Stimulated activated CD4-positive, alpha-beta T cell treated with anti-CD3 and anti-CD28 coated beads, Interleukin-4, amount 100 ng/mL, for 24 hours (primary cell): ENCODE measurements around the gene POLR1F.

Experiments used
- DNase-seq: peaks from one replicate; pipeline ENCODE4 v3.0.0-alpha.2; 2020

POLR1F gene

GRCh38 chr7:19674266-19674960 is 34.4 kb downstream of the POLR1F start:
- DNase-seq, result no peak

DNA sequence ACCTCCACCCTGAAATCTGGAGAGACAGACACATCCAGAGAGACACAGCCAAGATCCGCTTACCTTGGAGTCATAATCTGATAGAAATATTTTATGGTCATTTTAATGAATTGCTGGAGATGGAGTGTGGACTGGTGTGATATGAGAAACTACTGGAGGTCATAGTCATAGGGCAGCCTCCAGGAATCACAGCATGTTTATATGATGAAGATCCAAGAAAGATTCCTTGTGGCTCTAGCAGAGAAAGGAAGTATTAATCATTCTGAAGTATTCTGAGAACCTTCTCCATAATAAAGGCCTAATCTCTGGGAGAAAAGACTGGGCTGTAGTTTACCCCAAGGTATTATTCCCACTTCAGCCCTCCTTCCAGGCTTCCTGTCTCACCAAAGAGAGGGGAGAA is 38.0 kb downstream of the POLR1F start:
- DNase-seq, result no peak

DNA sequence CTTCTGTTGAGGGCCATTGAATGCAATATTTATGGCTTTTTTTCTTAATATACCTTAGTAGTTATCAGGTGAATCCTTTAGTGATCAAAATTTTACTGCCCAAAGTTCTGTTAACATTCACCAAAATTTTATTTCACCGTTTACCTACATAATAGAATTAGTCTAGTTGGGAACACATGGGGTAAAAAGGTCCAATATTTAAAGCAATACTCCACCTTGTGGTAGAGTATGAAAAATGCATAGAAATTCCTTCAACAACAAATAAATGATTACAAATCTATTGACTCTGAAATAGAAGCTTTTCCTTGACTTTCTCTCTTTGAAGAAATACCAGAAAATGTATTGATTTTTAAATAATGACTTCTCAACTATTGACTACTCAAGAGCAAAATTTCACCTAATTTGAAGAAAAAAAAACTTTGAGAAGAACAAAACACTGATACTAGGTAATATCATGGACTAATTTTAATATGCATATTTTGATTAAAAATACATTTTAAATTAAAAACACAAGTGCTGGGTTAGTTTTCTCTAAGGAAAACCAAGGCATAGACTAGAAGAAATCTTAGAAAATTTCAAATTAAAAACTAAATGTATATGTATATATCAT is 43.3 kb downstream of the POLR1F start:
- no peak for DNase-seq

DNA sequence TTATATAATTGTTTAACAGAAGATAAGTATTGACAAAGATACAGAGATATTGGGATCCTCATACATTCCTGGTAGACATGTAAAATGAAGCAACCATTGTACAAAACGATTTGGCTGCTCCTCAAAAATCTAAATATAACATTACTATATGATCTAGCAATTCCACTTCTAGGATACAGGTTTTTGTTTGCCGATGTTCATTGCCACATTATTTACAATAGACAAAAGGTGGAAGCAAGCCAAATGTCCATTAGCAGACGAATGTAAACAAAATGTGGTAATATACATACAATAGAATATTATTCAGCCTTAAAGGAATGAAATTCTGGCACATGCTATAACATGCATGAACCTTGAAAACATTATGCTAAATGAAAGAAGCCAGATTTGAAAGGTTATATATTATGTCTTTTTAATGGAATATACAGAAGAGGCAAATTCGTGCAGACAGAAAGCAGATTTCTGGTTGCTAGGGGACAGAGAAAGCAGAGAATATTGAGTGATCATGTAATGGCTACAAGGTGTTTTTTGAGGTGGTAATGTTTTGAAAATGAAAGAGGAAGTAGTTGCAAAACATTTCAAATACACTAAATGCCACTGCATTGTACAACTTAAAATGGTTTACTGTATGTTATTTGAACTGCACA is 44.9 kb downstream of the POLR1F start:
- DNase-seq, result no peak

DNA sequence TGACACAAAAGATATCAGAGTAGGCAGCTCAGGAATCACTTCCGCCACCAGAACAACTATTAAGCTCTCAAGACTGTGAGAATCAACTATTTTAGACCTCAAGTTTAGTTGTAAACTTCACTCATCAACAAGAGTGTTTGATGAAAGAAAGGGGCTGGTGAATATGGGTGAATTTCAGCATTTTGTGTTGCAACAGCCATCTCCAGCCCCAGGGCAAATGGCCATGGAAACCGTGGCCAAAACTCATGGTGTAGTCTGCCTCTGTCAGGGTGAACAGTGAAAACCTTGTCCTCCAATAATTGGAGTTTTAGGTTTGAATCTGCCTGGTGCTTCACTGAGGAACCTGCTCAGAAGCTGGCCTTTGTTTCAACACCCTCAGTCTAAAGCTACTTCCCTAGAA is 60.0 kb downstream of the POLR1F start:
- DNase-seq, result no peak
